Left renal cortex interstitium (tissue), 4 donors: ENCODE data around the gene RAI1. TPM values are rescaled to one million over a fixed set of nuclear protein-coding genes. Genes with fewer than 3 reads are reported as not detected.
"Not testable (repeated sequence)": the region's sequence is repeated elsewhere in the genome, so short reads cannot be mapped to it uniquely, and the experiment has no call there.

ENCODE experiments used
- DNase-seq, 4 donors: peaks; one replicate each; pipeline ENCODE4 v3.0.0-alpha.2; 2013; ENCODE audit warnings: low read depth in 4 of 4, low spot score in 2 of 4, missing footprints in 1 of 4
- polyA plus RNA-seq, 4 donors: library from polyadenylated mRNA; unstranded; fragments of 120-200 nt; gene quantifications; one replicate each; pipeline ENCODE4 v1.2.1, GENCODE V29; 2013; ENCODE audit not compliant: insufficient read length in 4 of 4

RAI1 gene
- polyA plus RNA-seq, 4 donors = 17.2 to 46.9 (median 33.0) TPM

DNA sequence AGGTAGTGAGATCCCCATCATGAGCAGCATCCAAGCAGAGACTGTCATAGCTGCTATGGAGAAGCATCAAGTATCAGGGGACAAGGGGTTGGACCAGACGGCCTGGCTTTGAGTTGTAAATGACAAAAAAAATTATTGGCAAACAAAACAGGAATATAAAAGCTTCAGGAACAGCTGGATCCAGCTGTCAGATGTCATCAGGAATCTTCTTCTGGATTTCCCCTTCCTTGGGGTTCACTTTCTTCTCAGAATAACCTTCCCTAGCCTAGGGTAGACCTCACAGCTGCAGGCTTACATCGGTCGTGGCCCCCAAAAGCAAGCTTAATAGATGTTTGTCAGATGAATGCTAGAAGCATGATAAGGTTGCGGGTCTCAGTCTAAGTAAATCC is 17.2 kb upstream of the RAI1 start:
- no peak for DNase-seq

DNA sequence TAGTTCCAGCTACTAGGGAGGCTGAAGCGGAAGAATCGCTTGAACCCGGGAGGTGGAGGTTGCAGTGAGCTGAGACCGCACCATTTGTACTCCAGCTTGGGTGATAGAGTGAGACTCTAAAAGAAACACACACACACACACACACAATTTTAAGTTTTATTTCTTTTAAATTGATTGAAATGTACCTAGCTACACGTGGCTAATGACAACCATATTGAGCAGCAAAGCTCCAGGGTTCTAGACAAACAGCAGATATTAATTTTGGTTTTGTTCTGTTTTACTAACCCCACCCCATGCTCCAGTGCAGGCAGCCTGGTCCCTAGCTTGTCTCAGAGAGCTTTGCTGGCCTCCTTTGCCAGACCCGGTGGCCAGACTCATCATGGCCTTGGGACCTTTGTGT is 16.0 kb upstream of the RAI1 start:
- DNase-seq = no peak

DNA sequence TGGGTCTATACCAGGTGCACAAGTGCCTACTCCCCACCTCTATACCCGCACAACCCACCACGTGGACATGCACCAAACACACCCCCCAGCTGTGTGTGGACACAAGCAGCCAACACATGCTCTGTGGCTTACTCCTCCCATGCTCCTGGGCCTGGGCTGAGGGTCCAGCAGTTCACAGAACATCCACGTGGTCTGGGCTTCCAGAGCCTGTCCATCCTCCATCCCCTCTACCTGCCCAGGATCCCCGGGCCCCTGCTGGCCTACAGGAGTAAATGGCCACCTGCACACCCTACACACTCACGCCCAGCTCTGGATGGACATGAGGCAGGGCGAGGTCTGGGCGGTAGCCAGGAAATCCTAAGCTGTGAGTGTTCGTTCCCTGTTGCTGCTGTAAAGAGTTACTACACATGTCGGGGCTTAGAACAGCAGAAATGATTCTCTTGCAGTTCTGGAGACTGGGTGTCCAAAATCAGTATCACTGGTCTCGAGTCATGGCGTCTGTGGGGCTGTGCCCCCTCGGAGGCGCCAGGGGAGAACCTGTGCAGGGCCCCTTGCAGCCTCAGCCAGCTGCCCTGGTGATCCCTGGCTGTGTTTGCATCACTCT is 15.0 kb upstream of the RAI1 start:
- no peak for DNase-seq

DNA sequence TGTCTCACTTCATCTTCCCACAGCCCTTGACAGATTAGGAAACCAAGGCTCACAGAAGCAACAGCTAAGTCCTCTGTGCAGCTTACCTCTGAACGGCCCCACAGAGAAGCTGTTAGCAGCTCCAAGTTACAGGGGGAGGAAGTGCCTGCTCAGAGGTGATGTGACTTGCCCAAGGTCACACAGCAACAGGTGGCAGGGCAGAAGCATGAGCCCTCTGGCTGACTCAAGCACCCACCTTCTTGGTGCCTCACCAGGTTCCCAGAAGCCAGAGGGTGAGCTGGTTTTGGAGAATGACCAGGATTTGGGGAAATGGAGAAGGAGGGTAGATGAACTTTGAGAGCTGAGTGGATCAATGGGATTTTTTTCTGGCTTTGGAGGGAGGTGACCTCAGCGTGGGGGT is 14.0 kb upstream of the RAI1 start:
- no peak for DNase-seq

DNA sequence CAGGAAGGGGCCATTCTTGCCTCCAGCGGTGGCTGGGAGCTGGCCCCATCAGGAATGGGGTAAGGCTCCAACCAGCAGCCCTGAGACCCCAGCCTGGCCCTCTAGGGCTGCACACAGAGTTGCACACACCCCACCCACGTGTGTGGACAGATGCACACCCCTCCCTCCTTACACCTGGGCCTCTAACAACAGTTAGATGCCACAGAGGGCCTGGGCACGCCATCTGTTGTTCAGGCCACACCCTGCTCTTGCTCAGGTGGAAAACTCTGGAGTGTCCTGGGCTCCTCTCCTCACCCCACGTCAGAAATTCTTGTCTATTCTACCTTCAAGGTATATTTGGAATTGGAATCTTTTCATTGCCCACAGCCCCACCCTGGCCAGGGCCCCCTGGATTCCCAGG is 13.3 kb upstream of the RAI1 start:
- DNase-seq = no peak

DNA sequence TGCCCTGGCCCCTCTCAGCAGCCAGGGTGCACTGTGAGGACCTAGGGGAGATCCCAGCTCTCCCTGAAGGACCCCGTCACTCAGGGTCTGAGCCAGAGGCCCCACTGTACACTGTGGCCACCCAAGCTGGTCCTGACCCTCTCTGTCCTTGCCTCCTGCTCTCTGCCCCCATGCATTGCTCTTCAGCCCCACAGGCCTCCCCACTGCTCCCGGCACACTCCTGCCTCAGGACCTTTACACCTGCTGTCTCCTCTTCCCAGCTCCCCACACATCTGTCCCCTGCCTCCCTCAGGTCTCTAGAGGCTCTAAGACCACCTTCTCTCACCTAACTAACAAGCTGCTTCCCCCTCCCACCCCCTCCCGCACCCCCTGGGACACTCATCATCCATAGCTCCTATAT is 12.9 kb upstream of the RAI1 start:
- no peak for DNase-seq

DNA sequence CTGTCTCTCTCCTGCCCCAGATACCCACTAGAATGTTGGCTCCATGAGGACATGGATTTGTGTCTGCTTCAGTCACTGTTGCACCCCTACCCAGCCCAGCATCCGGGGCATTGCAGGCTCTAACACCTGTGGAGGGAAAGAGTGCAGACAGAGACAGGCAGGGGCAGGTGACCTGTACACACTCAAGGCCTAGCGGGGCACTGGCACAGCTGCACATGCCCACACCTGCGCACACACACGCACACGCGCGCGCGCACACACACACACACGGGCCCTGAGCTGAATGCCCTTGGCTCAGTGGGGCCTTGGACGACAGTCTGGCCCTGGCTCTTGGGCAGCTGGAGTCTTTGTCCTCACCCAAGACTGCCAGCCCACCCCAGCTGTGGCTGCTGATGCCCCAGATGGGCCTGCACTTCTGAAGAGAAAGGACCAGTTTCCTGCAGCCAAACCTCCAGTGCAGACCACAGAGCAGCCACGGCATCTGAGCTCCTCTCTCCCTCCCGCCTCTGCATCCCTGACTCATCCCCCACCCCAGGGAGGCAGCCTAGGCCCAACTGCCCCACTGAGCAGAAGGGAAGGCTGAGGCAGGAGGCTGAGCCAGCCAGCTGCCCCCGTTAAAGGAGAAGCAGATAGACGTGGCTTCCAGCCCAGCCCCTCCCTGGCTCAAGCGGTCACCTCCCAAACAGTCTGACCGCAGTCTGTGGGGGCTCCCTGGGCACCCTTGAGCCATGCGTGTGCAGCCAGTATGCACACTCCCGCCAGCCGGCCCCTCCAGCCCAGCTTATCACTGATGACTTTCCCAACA is 12.3 kb upstream of the RAI1 start:
- no peak for DNase-seq

DNA sequence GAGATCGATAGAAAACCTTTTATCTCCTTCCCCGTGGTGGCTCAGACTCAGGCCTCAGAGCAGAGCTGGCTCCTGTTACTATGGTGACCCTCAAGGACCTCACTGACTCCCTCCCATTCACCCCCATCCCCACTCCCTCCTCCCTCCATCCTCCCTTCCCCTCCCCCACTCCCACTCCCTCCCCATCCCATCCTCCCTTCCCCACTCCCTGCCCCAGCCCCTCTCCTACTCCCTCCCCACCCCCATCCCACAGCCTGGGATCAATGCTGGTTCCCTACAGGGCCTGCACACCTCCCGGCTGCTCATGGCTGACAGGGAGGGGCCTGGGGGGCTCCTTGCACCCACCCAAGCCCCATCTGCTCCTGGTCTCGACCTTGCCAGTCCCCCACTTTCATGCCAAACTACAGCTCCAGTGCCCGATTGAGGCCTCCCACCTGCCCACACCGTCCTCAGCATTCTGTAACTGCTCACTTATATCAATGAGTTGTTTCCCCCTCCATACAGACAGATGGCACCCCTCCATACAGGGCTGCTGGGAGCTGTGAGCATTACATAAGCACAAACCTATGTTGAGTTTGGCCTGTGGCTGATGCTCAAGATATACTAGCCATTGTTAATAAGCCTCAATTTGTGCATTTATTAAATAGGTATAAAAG is 11.6 kb upstream of the RAI1 start:
- DNase-seq = no peak

DNA sequence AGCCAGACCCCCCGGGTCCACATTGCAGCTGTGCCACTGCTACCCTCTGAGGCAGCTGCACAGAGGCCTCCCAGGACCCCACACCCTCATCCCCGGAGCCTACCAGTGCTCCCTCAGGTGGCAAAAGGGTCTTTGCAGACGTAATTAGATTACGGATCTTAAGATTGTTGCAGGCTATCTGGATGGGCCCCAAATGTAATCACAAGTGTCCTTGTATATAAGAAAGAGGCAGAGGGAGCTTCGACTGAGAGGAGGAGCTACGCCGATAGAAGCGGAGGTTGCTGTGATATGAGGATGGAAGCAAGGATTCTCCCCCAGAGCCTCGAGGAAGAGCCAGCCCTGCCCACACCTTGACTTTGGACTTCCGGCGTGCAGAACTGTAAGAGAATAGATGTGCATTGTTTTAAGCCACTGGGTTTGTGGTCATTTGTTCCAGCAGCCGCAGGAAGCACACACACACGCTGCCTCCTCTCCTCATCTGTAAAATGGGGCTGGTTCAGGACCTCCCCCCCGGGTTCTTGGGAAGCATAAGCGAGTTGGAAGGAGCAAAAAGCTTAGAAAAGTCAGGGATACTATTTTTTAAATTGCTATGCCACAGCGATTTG is 10.5 kb upstream of the RAI1 start:
- DNase-seq = no peak

DNA sequence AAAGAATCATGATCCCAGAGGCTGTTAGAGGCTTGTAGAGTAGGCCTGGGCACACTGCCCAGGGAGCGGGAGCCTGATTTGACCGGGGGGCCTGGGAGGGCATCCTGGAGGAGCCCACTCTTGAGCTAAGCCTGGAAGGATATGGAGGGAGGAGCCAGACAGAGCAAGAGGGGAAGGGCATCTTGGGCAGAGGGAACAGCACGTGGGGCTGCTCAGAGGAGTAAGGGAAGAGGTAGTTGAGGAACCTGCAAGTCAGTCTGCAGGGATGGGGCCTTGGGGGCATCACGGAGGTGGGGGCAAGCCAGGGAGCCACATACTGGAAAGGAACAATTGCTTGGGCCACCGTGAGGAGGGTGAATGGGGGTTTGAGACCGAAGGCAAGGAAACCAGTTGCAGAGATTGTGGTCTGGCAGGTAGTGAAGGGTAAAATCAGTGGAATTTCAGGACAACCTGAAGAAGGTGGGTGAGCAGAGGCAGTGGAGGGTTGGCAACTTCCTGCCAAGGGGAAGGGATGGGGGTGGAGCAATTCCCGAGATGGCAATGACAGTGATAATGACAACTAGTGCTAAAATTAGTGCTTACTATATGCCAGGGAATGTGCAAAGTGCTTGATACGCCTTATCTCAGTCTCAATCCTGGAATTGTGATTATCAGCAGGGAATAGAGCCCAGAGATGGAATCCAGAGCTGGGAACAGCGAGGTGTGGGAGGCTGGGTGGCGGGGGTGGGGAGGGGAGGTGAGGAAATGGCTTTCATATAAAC is 9.7 kb upstream of the RAI1 start:
- DNase-seq = no peak

DNA sequence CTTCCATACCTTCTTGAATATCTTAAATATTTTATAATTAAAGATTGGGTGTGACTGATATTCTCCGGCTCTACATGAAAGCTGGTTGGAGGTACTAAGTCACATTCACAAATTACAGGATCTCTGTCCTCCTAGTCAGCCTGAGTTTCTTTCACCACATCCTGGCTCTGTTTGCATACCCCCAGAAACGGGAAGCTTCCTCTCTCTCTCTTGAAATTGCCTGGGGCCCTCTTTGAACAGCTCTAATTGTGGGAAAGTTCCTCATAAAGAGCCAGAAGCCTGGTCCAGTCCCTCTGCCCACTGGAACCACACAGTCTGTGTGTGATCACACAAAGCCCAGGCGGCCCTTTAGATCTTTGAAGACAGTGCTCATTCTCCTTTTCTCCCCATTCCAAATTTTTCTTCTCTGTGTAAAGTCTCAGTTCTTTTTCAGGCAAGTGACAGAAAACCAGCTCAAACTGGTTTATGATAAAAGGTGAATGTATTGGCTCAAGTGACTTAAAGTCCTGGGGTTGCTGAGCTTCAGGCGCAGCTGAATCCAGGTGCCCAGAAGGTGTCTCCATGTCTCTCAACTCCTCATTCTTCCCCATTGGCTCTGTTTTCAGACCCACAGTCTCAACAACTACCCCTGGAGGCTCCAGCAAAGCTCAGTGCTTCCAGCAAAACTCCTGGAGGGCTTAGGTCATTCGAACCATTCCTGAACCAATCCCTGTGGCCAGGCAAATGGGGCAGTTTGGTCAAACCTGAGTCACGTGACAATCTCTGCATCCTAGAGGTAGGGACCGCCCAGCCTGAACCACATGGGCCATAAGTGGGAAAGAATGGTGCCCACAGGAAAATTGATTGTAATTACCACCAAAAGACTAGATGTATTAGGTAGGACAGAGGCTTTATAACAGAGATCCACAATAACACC is 8.5 kb upstream of the RAI1 start:
- DNase-seq = no peak

DNA sequence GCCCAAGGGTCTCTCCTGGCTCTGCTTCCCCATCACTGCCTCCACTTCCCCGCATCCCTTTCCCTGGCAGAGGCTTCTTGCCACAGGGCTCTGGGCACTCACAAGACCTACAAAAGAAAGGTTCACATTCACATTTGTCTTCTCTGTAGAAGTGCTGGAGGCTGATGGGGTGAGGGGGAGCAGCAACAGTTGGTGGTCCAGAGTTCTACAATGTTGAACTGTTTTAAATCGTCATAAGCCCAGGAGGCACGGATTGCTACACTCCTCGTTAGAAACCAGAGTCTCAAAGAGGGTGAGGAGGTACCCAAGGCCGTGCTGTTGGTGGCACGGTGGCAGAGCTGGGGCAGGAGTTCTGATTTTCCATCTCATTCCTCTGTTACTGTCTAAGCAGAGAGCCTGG is 5.8 kb upstream of the RAI1 start:
- DNase-seq = no peak

DNA sequence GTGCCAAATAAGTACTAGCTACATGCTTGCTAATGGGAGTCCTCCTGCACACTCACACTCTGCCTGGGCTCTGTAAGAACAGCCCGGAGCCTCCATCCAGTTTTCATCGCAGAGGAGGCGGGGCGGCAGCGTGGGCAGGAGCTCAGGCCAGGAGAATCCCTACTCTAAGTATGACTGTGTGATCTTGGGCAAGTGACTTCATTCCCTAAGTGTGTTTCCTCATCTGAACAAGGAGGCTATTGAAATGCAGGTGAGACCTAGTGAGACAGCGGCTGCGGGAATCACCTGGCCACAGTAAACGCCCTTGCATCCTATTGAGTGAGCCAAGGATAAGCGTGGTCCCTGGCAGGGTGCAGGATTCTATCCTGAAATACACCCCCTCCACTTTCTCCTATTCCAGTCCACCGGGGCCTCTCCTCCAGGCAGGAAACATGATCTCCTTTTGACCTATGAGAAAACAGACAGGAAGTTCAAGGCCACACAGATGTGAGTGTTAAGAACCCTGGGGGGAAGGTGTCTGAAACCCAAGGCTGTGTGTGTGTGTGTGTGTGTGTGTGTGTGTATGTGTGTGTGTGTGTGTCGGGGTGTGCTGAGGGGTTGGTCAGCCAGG is 5.2 kb upstream of the RAI1 start:
- DNase-seq = peak in 1 of 4 donors; percentile 50

DNA sequence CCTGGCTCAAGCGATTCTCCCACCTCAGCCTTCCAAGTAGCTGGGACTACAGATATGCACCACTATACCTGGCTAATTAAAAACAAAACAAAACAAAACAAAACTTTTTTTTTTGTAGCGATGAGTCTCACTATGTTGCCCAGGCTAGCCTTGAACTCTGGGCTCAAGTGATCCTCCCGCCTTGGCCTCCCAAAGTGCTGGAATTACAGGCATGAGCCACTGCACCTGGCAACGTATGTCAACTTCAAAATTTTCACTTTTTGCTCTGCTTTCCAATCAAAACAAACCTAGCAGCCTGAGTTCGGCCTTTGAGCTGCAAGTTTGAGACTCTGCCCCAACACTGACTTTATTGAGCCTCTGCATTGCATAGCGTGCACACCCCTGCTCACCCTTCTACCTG is 4.5 kb upstream of the RAI1 start:
- no peak for DNase-seq

DNA sequence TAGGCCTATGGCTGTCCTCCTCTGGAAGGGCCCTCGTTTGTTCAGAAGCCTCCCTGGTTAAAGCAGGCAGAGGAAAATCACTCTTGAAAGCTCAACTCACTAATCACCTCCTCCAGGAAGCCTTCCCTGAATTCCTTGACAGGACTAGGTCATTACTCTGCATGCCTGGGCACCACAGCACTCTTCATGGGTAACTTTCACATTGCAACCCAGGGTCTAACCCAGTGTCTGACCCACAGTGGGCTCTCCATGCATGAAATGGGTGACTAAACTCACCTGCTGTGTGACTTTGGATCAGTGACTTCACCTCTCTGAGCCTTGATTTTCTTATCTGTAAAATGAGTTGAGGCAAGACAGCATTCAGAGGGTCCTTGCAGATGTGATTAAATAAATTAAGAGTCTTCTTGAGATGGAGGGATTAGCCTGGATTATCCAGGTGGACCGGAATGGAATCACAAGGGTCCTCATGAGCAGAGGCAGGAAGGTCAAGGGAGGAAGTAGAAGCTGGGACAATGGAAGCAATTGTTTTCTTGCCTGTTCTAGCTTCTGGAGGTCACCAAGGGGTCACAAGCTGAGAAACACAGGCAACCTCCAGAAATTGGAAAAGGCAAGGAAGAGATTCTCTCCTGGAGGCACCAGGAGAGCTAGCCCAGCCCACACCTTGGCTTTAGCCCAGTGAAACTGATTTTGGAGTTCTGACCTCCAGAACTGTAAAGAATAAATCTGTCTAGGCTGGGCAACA is 3.8 kb upstream of the RAI1 start:
- DNase-seq = no peak

DNA sequence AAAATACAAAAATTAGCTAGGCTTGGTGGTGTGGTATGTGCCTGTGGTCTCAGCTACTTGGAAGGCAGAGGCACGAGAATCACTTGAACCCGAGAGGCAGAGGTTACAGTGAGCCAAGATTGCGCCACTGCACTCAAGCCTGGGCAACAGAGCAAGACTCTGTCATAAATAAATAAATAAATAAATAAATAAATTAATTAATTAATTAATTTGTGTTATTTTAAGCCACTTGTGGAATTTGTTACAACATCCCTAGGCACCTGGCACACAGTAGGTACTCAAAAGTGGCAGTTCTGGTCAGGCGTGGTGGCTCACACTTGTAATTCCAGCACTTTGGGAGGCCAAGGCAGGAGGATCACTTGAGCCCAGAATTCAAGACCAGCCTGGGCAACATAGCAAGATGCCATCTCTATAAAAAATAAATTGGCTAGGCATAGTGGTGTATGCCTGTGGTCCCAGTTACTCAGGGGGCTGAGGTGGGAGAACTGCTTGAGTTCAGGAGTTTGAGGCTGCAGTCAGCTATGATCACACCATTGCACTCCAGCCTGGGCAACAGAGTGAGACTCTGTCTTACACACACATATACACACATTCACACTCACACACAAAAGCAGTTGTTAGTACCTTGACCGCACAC is 3.1 kb upstream of the RAI1 start:
- not testable (repeated sequence) for DNase-seq

DNA sequence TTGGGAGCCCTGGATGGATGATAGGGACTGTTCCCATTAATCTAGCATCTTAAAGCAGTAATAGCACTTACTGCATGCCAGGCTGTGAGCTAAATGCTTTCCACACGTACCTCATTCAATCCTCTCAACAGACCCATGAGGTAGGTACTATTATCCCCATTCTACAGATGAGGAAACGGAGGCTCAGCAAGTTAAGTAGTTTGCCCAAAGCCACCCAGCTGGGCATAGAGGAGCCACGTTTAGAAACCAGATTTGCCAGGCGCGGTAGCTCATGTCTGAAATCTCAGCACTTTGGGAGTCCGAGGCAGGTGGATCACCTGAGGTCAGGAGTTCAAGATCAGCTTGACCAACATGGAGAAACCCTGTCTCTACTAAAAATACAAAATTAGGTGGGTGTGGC is 2.0 kb upstream of the RAI1 start:
- DNase-seq = no peak

DNA sequence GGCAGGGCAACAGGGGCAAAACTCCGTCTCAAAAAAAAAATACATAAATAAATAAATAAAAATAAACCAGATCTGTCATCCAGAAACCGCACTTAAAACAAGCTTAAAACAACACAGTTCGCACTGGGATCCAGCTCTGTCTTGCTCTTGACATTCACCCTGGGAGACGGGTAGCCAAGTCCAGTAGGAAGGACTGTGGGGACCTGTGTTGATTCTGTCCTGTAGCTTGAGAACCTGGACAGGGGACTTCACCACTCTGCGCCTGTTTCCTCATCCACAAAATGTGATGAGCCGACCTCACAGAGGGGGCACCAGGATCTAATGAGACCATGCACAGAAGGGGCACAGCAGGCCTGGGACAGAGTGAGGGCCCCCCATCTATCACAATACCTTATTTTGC is 1.5 kb upstream of the RAI1 start:
- no peak for DNase-seq
